ENCODE measurements around the gene STARD7.

The STARD7 gene

GRCh38 chr2:96195410-96196066 is 13.1 kb downstream of the STARD7 start:
- DNase-seq = no peak

- DNase-seq = no peak
These were observed 16.5 kb downstream of the STARD7 start for GRCh38 chr2:96191937-96192670.

GRCh38 chr2:96188821-96189526 is 19.7 kb downstream of the STARD7 start:
- no peak for DNase-seq

- no peak for DNase-seq
These were observed 22.1 kb downstream of the STARD7 start for GRCh38 chr2:96186562-96186961.

- DNase-seq = no peak
These were observed 23.1 kb downstream of the STARD7 start for GRCh38 chr2:96185516-96185915.

- DNase-seq = no peak
These were observed 23.6 kb downstream of the STARD7 start for GRCh38 chr2:96184989-96185388.

GRCh38 chr2:96184188-96184587 is 24.4 kb downstream of the STARD7 start:
- no peak for DNase-seq

GRCh38 chr2:96181529-96181928 is 27.1 kb downstream of the STARD7 start:
- DNase-seq = no peak

- no peak for DNase-seq
These were observed 28.1 kb downstream of the STARD7 start for GRCh38 chr2:96180521-96180920.

GRCh38 chr2:96180002-96180401 is 28.6 kb downstream of the STARD7 start:
- DNase-seq = no peak

GRCh38 chr2:96176661-96177060 is 32.0 kb downstream of the STARD7 start:
- DNase-seq = no peak

- DNase-seq = no peak
These were observed 32.7 kb downstream of the STARD7 start for GRCh38 chr2:96175951-96176350.

GRCh38 chr2:96174251-96175144 is 34.1 kb downstream of the STARD7 start:
- DNase-seq = peak; percentile 83

GRCh38 chr2:96171831-96172230 is 36.8 kb downstream of the STARD7 start:
- DNase-seq = no peak

- DNase-seq = no peak
These were observed 38.0 kb downstream of the STARD7 start for GRCh38 chr2:96170626-96171025.

GRCh38 chr2:96169868-96170507 is 38.6 kb downstream of the STARD7 start:
- DNase-seq = no peak

GRCh38 chr2:96167407-96168013 is 41.1 kb downstream of the STARD7 start:
- DNase-seq = no peak

GRCh38 chr2:96164459-96165184 is 44.0 kb downstream of the STARD7 start:
- peak; percentile 74 for DNase-seq

- peak; percentile 57 for DNase-seq
These were observed 44.7 kb downstream of the STARD7 start for GRCh38 chr2:96163768-96164429.

- no peak for DNase-seq
These were observed 45.2 kb downstream of the STARD7 start for GRCh38 chr2:96163415-96163767.

- DNase-seq = no peak
These were observed 46.7 kb downstream of the STARD7 start for GRCh38 chr2:96161898-96162297.
